PC-3 (cell line): ENCODE measurements around the gene JHY.

ENCODE experiments used
- EZH2phosphoT487 ChIP-seq: fragments of 300-600 bp; sonication (generic); IDR thresholded peaks from 2 replicates; pipeline ENCODE4 v1.6.1; 2018; ENCODE audit warnings: mild to moderate bottlenecking, antibody characterized with exemption, low read length, borderline replicate concordance
- TF ChIP-seq, protein P1 (sequence below): fragments of 300-600 bp; sonication (generic); conservative IDR thresholded peaks from 2 replicates; pipeline ENCODE4 v1.5.1; 2017; ENCODE audit warnings: antibody characterized with exemption, low read depth, mild to moderate bottlenecking, low read length

- TF ChIP-seq, protein P1, sequence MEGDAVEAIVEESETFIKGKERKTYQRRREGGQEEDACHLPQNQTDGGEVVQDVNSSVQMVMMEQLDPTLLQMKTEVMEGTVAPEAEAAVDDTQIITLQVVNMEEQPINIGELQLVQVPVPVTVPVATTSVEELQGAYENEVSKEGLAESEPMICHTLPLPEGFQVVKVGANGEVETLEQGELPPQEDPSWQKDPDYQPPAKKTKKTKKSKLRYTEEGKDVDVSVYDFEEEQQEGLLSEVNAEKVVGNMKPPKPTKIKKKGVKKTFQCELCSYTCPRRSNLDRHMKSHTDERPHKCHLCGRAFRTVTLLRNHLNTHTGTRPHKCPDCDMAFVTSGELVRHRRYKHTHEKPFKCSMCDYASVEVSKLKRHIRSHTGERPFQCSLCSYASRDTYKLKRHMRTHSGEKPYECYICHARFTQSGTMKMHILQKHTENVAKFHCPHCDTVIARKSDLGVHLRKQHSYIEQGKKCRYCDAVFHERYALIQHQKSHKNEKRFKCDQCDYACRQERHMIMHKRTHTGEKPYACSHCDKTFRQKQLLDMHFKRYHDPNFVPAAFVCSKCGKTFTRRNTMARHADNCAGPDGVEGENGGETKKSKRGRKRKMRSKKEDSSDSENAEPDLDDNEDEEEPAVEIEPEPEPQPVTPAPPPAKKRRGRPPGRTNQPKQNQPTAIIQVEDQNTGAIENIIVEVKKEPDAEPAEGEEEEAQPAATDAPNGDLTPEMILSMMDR: no peak
- no peak for TF ChIP-seq EZH2phosphoT487
These were observed 40.7 kb downstream of the JHY start for GRCh38 chr11:122923302-122923701.
